GM19455 (cell line): Measurements from ENCODE around the gene NEMP1.
"Not testable (repeated sequence)": the region's sequence is repeated elsewhere in the genome, so short reads cannot be mapped to it uniquely, and the experiment has no call there.

ENCODE experiments used
- ATAC-seq: cut with Tn5 transposase; IDR thresholded peaks from one replicate; pipeline ENCODE4 v1.9.1; 2021; ENCODE audit not compliant: unreplicated experiment

NEMP1 gene

DNA sequence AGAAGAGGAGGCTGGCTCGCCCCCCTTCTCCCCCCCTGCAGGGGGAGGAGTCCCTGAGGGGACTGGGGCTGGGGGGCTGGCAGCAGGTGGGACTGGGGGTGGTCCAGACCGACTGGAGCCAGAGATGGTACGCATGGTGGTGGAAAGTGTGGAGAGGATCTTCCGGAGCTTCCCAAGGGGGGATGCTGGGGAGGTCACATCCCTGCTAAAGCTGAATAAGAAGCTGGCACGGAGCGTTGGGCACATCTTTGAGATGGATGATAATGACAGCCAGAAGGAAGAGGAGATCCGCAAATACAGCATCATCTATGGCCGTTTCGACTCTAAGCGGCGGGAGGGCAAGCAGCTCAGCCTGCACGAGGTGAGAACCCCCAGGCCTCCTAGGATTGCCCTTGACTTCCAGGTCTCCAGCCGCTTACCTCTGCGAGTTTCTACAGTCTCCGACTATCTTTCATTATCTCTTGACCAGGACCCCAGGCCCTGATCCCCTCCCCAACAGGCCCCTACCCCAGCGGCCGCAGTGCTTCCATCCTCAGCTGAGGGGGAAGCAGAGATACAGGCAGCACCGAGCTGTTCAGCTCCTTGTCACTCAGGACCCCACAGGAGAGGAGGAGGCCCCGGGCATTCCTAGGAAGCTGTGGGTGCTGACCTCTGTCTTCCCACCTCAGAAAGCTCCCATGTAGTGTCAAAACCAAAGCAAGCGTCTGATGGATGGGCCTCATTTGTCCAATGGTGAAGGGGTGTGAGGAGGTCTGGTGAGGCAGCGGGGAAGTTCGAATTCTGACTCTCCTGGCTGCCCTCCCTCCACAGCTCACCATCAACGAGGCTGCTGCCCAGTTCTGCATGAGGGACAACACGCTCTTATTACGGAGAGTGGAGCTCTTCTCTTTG is 13.3 kb upstream of the NEMP1 start:
- ATAC-seq: no peak

DNA sequence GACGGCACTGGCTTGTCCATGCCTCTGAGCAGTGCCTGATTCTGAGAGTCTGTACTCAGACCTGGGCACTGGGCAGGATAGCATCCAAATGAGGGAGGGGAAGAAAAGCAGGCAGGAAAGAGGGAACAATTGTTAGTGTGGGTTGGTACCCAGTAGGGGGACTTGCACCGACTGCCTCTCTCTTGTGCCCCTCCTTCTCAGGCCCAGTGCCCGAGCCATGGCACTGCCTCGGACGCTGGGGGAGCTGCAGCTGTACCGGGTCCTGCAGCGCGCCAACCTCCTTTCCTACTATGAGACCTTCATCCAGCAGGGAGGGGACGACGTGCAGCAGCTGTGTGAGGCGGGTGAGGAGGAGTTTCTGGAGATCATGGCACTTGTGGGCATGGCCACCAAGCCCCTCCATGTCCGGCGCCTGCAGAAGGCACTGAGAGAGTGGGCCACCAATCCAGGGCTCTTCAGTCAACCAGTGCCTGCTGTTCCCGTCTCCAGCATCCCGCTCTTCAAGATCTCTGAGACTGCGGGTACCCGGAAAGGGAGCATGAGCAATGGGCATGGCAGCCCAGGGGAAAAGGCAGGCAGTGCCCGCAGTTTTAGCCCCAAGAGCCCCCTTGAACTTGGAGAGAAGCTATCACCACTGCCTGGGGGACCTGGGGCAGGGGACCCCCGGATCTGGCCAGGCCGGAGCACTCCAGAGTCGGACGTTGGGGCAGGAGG is 12.5 kb upstream of the NEMP1 start:
- ATAC-seq: no peak

DNA sequence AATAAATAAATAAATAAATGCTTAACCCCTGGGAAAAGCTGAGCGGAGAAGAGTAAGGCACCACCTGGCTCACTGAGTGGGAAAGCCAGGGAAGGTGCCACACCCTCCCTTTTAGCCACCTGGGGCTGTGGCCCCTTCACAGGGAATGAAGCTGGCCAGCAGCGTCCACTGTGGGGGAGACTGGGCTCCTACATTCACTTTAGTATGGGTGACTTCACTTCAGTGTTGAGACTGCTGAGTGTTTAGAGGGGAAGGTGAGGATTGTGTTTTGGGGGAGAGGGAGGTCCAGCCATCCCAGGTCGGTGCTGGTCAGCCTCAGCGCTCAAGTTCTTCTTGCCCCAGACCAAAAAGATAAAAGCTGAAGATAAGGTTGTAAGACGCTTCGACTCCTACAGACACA is 11.9 kb upstream of the NEMP1 start:
- no peak for ATAC-seq

- ATAC-seq: no peak
These were observed 11.0 kb upstream of the NEMP1 start for GRCh38 chr12:57089271-57090245.

DNA sequence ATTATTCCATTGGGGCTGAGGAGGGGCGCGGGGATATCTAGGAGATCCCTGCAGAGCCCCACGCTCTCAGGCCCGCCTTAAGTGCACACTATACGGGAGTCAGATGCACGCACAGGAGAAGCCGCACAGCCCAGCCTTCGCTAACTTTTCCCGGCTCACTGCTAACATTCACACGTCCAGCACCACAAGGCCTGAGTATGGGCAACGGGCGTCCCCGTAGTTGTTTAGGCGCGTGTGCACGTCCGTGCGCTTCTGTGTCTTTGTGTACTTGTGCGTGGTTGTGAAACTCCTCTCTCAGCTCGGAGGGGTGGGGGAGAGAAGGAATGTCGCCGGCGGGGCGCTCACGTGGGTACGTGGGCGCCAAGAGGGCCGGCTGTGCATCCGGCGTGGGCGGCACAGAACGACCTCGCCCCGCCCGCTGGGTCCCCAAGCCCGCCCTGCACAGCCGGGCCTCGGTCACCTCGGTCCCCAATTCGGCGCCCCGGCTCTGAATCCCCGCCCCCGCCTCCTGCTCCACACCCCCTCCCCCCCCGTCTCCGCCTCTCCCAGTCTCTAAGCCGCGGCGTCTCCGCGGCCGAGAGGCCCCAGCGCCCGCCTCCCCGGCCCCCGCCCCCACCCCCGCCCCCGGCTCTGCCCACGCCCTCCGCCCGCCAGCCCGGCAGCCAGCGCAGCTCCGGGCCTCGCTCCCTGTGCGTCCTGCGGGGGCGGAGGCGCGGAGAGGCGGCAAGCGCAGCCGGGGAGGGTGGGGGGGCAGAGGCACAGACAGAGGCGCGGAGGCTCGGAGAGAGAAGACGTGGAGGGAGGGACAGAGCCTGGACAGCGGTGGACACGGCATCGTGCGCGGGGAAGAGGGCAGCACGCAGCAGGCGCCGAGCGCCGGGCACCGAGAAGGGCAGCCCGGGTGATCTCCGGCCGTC is 10.0 kb upstream of the NEMP1 start, which contains the start of gene NAB2:
NAB2 (plus strand) TSS at position 761 of the 917 bp plus-strand sequence. CDS start 158 bp downstream, outside the sequence.
- ATAC-seq: peak; percentile 50

DNA sequence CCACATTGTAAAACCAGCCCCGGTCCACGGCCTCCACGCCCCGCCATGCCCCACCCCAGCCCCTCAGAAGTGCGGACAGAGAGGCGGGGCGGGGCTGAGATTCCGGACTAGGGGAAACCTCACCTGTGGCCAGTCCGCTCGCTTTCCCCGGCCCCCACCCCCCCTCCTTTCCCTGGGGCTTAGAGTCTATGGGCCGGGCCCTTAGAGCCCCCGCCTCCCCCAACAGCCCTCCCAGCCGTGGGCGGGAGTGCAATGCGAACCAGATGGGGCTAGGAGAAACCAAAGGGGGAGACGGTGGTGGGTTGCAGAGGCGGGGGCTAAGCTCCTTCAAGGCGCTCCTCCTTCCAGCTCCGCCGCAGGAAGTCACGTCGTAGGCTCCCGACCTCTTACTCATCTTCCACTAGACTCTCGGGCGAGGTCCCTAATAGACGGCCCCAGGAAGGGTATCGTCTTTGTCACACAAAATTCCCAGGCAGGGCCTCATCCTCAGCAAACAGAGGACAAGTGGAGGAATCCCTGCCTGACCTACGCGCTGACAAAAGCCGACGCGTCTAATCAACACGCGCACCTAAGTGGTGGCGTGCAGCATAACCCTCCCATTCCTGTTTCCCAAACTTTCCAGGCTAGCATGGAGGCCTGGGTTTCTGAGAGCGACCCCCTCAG is 9.2 kb upstream of the NEMP1 start:
- peak; percentile 41 for ATAC-seq

DNA sequence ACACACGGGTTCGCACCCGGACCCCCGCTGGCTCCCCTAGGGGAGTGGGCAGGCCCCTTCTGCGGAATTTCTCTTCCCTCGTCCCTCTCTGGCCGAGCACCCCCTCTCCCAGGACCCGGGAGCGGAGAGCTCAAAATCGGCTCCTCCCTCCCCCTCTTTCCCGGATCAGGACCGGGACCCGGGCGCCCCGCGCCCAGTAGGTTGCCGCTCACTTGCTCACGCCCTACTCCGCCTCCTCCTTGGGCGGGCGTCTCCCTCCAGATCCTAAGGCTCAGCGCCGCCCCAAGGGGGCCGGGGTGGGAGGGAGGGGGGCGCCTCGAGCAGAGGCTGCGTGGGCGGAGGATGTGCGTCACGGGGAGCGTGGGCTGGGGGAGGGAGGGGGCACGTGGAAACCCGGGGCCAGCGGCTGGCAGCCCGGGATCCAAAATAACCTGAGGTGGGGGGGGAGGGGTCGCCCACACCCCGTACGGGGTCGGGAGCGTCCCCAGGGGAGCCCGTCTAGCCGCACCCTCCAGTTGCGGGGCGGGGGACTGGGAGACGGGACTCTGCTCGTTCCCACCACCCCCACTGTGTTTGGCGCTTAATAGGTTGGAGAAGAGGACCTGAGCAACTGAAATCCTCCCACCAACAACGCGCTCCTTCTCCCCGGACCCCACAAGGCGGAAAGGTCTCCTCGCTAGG is 8.6 kb upstream of the NEMP1 start:
- ATAC-seq: peak; percentile 36

- no peak for ATAC-seq
These were observed 8.0 kb upstream of the NEMP1 start for GRCh38 chr12:57086493-57087009.

GRCh38 chr12:57085999-57086492 is 7.5 kb upstream of the NEMP1 start:
- ATAC-seq: no peak

GRCh38 chr12:57080855-57081254 is 2.3 kb upstream of the NEMP1 start:
- no peak for ATAC-seq

DNA sequence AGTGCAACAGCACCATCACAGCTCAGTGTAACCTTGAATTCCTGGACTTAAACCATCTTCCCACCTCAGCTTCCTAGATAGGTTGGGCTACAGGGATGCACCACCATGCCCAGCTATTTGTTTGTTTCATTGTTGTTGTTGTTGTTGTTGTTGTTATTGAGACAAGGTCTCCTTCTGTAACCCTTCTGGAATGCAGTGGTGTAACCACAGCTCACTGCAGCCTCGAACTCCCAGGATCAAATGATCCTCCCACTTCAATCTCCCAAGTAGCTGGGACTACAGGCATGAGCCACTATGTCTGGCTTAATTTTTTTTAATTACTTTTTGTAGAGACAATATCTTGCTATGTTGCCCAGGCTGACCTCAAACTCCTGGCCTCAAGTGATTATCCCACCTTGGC is 1.2 kb upstream of the NEMP1 start:
- ATAC-seq: no peak

- ATAC-seq: not testable (repeated sequence)
These were observed 4.8 kb downstream of the NEMP1 start for GRCh38 chr12:57073566-57074450.

DNA sequence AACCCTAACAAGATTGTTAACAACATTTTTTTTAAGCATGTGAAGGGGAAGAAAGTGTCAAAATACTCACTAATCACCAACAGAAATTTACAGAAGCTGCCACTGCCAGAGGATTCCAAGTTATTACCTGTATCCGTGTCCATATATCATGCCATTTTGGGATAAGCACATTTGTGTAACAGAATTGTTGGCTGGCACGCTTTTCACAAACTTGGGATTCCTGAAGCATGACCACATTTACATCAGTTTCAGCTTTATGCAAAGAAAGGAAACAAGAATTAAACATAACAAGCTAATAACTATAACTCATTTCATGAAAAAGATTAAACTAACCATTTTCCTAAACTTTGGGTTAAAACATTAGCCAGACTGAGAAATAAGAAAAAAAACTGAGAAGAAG is 5.9 kb downstream of the NEMP1 start:
- no peak for ATAC-seq

- peak; percentile 76 for ATAC-seq
These were observed 9.1 kb downstream of the NEMP1 start for GRCh38 chr12:57069523-57069922.

- no peak for ATAC-seq
These were observed 12.3 kb downstream of the NEMP1 start for GRCh38 chr12:57066245-57066644.

GRCh38 chr12:57063991-57064685 is 14.5 kb downstream of the NEMP1 start:
- ATAC-seq: peak; percentile 65

DNA sequence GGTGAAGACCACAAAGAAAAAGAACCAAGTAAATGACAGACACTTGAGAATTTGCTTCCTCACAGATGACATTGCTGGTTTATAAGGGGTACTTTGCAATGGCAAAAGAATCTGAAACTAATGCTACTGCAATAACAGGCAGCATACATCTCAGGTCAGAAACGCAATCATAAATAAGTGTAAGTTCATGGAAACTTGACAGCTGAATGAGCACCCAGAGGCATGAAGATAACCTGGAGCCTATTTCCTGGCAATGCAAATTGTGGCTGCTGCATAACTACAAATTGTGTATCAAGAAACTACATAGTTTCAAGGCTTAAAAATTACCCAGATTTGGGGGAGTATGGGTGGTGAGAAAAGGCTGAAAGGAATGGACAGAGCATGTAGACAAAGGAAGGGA is 20.1 kb downstream of the NEMP1 start:
- ATAC-seq: no peak
